ENCODE data around the gene NAT9.

NAT9 gene

GRCh38 chr17:74776044-74776962 lies at the start of gene NAT9:
Gene NAT9, minus strand, starts transcription at chr17:74776345. Its CDS starts 647 bp downstream, at chr17:74775698.
- DNase-seq: peak; percentile 66 to 98 (median 92)

GRCh38 chr17:74824961-74825627 lies 48.9 kb upstream of the NAT9 start:
- DNase-seq: peak in 6 of 51 donors; percentile 21 to 41 (median 26)

GRCh38 chr17:74822939-74823367 lies 46.8 kb upstream of the NAT9 start:
- peak in 33 of 51 donors; percentile 24 to 81 (median 55) for DNase-seq

GRCh38 chr17:74822335-74822938 lies 46.3 kb upstream of the NAT9 start:
- DNase-seq: peak in 8 of 51 donors; percentile 14 to 68 (median 48)

- DNase-seq: peak in 5 of 51 donors; percentile 21 to 38 (median 29)
These were observed 45.6 kb upstream of the NAT9 start for GRCh38 chr17:74821655-74822334.

GRCh38 chr17:74819801-74820436 lies 43.8 kb upstream of the NAT9 start:
- DNase-seq: no peak

GRCh38 chr17:74818291-74818938 lies 42.3 kb upstream of the NAT9 start:
- DNase-seq: no peak

- DNase-seq: no peak
These were observed 40.9 kb upstream of the NAT9 start for GRCh38 chr17:74816905-74817620.

GRCh38 chr17:74815550-74816370 lies 39.6 kb upstream of the NAT9 start:
- DNase-seq: peak in 1 of 51 donors; percentile 8

- DNase-seq: no peak
These were observed 38.9 kb upstream of the NAT9 start for GRCh38 chr17:74815067-74815466.

GRCh38 chr17:74814453-74814852 lies 38.3 kb upstream of the NAT9 start:
- DNase-seq: no peak

- DNase-seq: peak in 8 of 51 donors; percentile 27 to 60 (median 54)
These were observed 36.2 kb upstream of the NAT9 start for GRCh38 chr17:74812109-74813009.

GRCh38 chr17:74810699-74811485 lies 34.7 kb upstream of the NAT9 start:
- peak in 21 of 51 donors; percentile 21 to 69 (median 37) for DNase-seq

GRCh38 chr17:74808714-74809430 lies 32.7 kb upstream of the NAT9 start:
- DNase-seq: peak in 1 of 51 donors; percentile 15

- peak in 16 of 51 donors; percentile 12 to 51 (median 32) for DNase-seq
These were observed 31.8 kb upstream of the NAT9 start for GRCh38 chr17:74807925-74808324.

GRCh38 chr17:74807441-74807840 lies 31.3 kb upstream of the NAT9 start:
- peak in 4 of 51 donors; percentile 16 to 34 (median 20) for DNase-seq
